Measurements from ENCODE around the gene TBC1D2. TPM values are rescaled to one million over a fixed set of nuclear protein-coding genes. Genes with fewer than 3 reads are reported as not detected.
A peak's percentile ranks its signal among the peaks of the same experiment; 100 is the strongest.

Gene TBC1D2
- total RNA-seq, 1 donor = 78.6 TPM

DNA sequence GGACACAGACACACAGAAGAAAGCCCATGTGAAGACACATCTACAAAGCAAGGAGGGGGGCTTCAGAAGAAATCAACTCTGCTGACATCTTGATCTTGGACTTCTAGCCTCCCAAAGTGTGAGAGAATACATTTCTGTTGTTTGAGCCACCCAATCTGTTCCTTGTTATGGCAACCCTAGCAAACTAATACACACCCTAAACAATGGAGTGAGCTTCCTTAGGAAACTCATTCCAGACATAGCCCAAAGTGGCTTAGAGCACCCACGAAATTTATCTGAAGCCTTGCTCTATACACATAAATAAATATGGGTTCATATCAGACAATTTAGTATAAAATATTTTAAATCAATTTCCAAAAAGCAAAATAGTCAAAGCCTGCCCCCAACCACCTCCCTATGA is 7.6 kb upstream of the TBC1D2 start:
- no peak for DNase-seq (ENCODE audit: low read depth)
- H3K4me3 ChIP-seq (ENCODE audit: low read depth, low read length) = no peak overlapping the region
- TF ChIP-seq, protein P1, sequence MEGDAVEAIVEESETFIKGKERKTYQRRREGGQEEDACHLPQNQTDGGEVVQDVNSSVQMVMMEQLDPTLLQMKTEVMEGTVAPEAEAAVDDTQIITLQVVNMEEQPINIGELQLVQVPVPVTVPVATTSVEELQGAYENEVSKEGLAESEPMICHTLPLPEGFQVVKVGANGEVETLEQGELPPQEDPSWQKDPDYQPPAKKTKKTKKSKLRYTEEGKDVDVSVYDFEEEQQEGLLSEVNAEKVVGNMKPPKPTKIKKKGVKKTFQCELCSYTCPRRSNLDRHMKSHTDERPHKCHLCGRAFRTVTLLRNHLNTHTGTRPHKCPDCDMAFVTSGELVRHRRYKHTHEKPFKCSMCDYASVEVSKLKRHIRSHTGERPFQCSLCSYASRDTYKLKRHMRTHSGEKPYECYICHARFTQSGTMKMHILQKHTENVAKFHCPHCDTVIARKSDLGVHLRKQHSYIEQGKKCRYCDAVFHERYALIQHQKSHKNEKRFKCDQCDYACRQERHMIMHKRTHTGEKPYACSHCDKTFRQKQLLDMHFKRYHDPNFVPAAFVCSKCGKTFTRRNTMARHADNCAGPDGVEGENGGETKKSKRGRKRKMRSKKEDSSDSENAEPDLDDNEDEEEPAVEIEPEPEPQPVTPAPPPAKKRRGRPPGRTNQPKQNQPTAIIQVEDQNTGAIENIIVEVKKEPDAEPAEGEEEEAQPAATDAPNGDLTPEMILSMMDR (IDR thresholded peaks at IDR 0.05; ENCODE audit: insufficient read depth, low read depth, low read length) = no peak

DNA sequence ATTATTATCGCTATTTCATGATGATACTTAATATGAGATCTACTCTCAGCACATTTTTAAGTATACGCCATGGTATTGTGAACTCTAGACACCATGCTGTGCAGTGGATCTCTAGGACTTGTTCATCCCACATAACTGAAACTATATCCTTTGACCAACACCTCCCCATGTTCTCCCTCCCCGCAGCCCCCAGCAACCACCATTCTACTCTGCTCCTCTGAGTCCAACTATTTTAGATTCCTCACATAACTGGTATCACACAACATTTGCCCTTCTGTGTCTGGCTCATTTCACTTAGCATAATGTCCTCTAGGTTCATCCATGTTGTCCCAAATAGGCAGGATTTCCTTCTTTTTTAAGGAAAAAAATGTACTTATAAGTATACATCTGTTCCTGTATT is 6.6 kb upstream of the TBC1D2 start:
- TF ChIP-seq, protein P1 (IDR thresholded peaks at IDR 0.05; ENCODE audit: insufficient read depth, low read depth, low read length) = no peak
- no peak for DNase-seq (ENCODE audit: low read depth)
- no peak overlapping the region for H3K4me3 ChIP-seq (ENCODE audit: low read depth, low read length)

DNA sequence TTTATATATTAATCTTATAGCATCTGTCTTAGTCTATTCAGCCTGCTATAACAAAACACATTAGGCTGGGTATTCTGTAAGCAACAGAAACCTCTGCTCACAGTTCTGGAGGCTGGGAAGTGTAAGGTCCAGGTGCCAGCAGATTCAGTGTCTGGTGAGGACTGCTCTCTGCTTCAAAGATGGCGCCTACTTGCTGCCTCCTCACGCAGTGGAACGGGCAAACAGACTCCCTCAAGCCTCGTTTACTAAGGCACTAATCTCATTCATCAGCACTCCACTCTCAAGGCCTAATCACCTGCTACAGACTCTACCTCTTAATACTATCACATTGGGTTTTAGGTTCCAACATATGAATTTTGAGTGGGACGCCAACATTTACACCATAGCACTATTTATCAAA is 5.2 kb upstream of the TBC1D2 start:
- DNase-seq (ENCODE audit: low read depth) = no peak
- no peak overlapping the region for H3K4me3 ChIP-seq (ENCODE audit: low read depth, low read length)
- TF ChIP-seq, protein P1 (IDR thresholded peaks at IDR 0.05; ENCODE audit: insufficient read depth, low read depth, low read length) = no peak

DNA sequence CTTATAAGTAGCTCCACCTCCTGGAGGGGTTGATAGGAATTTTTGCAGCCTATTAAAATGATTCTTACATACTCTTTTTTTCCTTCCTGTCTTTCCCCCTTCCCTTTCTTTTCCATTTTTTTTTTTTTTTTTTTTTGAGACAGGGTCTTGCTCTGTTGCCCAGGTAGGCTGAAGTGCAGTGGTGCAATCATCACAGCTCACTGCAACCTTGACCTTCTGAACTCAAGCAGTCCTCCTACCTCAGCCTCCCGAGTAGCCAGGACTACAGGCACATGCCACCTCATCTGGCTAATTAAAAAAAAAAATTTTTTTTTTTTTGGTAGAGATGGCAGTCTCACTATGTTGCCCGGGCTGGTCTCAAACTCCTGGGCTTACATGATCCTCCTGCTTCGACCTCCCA is 4.3 kb upstream of the TBC1D2 start:
- no peak for DNase-seq (ENCODE audit: low read depth)
- TF ChIP-seq, protein P1 (IDR thresholded peaks at IDR 0.05; ENCODE audit: insufficient read depth, low read depth, low read length) = no peak
- no peak overlapping the region for H3K4me3 ChIP-seq (ENCODE audit: low read depth, low read length)

DNA sequence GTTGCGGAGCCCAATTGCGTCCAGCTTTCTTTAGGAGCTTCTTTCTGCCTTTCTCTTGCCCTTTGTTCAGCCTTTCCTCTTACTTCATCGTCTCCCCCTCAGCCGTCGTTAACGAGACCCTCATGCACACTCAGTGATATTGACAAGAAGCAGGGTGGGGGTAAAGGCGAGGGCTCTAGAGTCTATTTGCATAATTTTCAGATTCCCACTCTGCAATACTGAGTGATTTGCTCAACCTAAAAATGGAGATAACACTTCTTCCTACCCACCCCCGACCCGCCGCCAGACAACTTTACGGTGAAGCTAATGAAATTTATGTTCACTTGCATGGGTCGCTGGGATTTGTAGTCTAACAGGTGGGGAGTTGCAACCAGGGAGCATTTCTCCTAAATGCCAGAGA is 1.3 kb upstream of the TBC1D2 start:
- DNase-seq (ENCODE audit: low read depth) = no peak
- H3K4me3 ChIP-seq (ENCODE audit: low read depth, low read length) = peak overlapping the region; percentile 76
- TF ChIP-seq, protein P1 (IDR thresholded peaks at IDR 0.05; ENCODE audit: insufficient read depth, low read depth, low read length) = no peak

DNA sequence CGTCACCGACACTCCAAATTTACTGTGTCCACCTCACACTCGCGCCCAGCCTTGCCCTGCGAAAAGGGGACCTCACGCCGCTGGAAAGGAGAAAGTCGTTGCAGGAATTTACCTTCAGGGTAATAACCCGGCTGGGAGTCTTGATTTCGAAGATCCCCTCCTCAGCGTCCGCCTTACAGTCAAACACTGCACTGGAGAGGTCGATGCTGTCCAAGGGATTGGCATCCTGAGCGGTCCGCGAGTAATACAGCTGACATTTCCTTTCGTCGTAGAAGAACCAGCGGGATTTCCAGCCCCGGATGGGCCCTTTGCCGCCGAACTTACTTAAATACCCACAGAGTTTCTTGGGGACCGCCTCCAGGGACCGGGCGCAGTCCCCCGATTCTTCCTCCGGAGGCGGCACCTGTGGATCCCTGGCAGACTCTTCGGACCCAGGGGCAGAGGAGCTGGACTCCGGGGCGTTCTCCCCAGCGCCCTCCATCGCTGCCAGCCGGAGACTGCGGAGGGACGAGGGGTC is 330 bp downstream of the TBC1D2 start:
- TF ChIP-seq, protein P1 (IDR thresholded peaks at IDR 0.05; ENCODE audit: insufficient read depth, low read depth, low read length) = no peak

More for the DNA sequence above, 330 bp downstream of the TBC1D2 start:
- H3K4me3 ChIP-seq (ENCODE audit: low read depth, low read length) = peak overlapping the region; percentile 76
- DNase-seq (ENCODE audit: low read depth) = peak; percentile 62
